ENCODE data around the gene WDR62.

The WDR62 gene

GRCh38 chr19:36113425-36113824, 58.7 kb downstream of the WDR62 start:
- Histone ChIP-seq H3K9me3 (ENCODE audit: insufficient read depth, low read depth, low read length) (no peaks in the 10 kb centered on the region), H3K9me2 (replicated peaks; ENCODE audit: low read depth, low read length) (no peaks in the 10 kb centered on the region), H3K36me3 (ENCODE audit: insufficient read depth, low read length) (no peaks in the 10 kb centered on the region), H4K20me1 (ENCODE audit: insufficient read depth, low read length, poor library complexity, severe bottlenecking) (peaks cover 11% of the 10 kb centered on the region), H3K4me2 (ENCODE audit: low read depth, low read length, poor library complexity, severe bottlenecking) (peak overlapping the region; percentile 97), H3K27me3 (ENCODE audit: insufficient read depth, low read length, poor library complexity, severe bottlenecking) (no peaks in the 10 kb centered on the region), H3K4me3 (ENCODE audit: low read length, poor library complexity, severe bottlenecking) (peak overlapping the region; percentile 90), H2AFZ (ENCODE audit: low read length) (no peak overlapping the region), H3K79me2 (ENCODE audit: insufficient read depth, low read length) (peaks cover 40% of the 10 kb centered on the region), H3F3A (ENCODE audit: low read depth) (no peaks in the 10 kb centered on the region), H3K9ac (ENCODE audit: low read depth, low read length, poor library complexity, severe bottlenecking) (peak overlapping the region; percentile 88), H3K4me1 (ENCODE audit: insufficient read depth, low read length, poor library complexity, severe bottlenecking) (peaks cover 16% of the 10 kb centered on the region)
- no peak for TF ChIP-seq EZH2phosphoT487 (IDR thresholded peaks at IDR 0.05; ENCODE audit: borderline replicate concordance)
- no peak for TF ChIP-seq CTCF (conservative IDR thresholded peaks at IDR 0.05; ENCODE audit: low read length)

- Histone ChIP-seq H3F3A (ENCODE audit: low read depth) (no peaks in the 10 kb centered on the region), H4K20me1 (ENCODE audit: insufficient read depth, low read length, poor library complexity, severe bottlenecking) (peaks cover 11% of the 10 kb centered on the region), H3K4me3 (ENCODE audit: low read length, poor library complexity, severe bottlenecking) (peak overlapping the region; percentile 90), H3K36me3 (ENCODE audit: insufficient read depth, low read length) (no peaks in the 10 kb centered on the region), H3K9me2 (replicated peaks; ENCODE audit: low read depth, low read length) (no peaks in the 10 kb centered on the region), H3K4me1 (ENCODE audit: insufficient read depth, low read length, poor library complexity, severe bottlenecking) (peaks cover 16% of the 10 kb centered on the region), H3K9me3 (ENCODE audit: insufficient read depth, low read depth, low read length) (no peaks in the 10 kb centered on the region), H2AFZ (ENCODE audit: low read length) (peak overlapping the region; percentile 94), H3K9ac (ENCODE audit: low read depth, low read length, poor library complexity, severe bottlenecking) (peak overlapping the region; percentile 88), H3K4me2 (ENCODE audit: low read depth, low read length, poor library complexity, severe bottlenecking) (peak overlapping the region; percentile 97), H3K79me2 (ENCODE audit: insufficient read depth, low read length) (peaks cover 40% of the 10 kb centered on the region), H3K27me3 (ENCODE audit: insufficient read depth, low read length, poor library complexity, severe bottlenecking) (no peaks in the 10 kb centered on the region)
- no peak for TF ChIP-seq EZH2phosphoT487 (IDR thresholded peaks at IDR 0.05; ENCODE audit: borderline replicate concordance)
- TF ChIP-seq CTCF (conservative IDR thresholded peaks at IDR 0.05; ENCODE audit: low read length): no peak
Observed at GRCh38 chr19:36113894-36114720, 59.4 kb downstream of the WDR62 start.

- H4K20me1 ChIP-seq (ENCODE audit: insufficient read depth, low read length, poor library complexity, severe bottlenecking): peaks cover 11% of the 10 kb centered on the region
- H3K9me2 ChIP-seq (replicated peaks; ENCODE audit: low read depth, low read length): no peaks in the 10 kb centered on the region
- H3K36me3 ChIP-seq (ENCODE audit: insufficient read depth, low read length): no peaks in the 10 kb centered on the region
- H3K4me2 ChIP-seq (ENCODE audit: low read depth, low read length, poor library complexity, severe bottlenecking): peak within 1 kb of the TSS; percentile 97
- no peaks in the 10 kb centered on the region for H3F3A ChIP-seq (ENCODE audit: low read depth)
- H3K79me2 ChIP-seq (ENCODE audit: insufficient read depth, low read length): peaks cover 40% of the 10 kb centered on the region
- H3K9ac ChIP-seq (ENCODE audit: low read depth, low read length, poor library complexity, severe bottlenecking): peak within 1 kb of the TSS; percentile 88
- H3K9me3 ChIP-seq (ENCODE audit: insufficient read depth, low read depth, low read length): no peaks in the 10 kb centered on the region
- no peak for TF ChIP-seq EZH2phosphoT487 (IDR thresholded peaks at IDR 0.05; ENCODE audit: borderline replicate concordance)
- TF ChIP-seq CTCF (conservative IDR thresholded peaks at IDR 0.05; ENCODE audit: low read length): no peak
- no peaks in the 10 kb centered on the region for H3K27me3 ChIP-seq (ENCODE audit: insufficient read depth, low read length, poor library complexity, severe bottlenecking)
- peaks cover 16% of the 10 kb centered on the region for H3K4me1 ChIP-seq (ENCODE audit: insufficient read depth, low read length, poor library complexity, severe bottlenecking)
- H2AFZ ChIP-seq (ENCODE audit: low read length): peak within 1 kb of the TSS; percentile 94
- H3K4me3 ChIP-seq (ENCODE audit: low read length, poor library complexity, severe bottlenecking): peak within 1 kb of the TSS; percentile 90
Observed at GRCh38 chr19:36114721-36115452, 60.2 kb downstream of the WDR62 start, which contains the start of gene POLR2I. Gene POLR2I (minus strand): TSS chr19:36114875. CDS start chr19:36114856, 19 bp downstream.
